Ovary (tissue), 9 donors: ENCODE data around the gene PXMP4. TPM values are rescaled to one million over a fixed set of nuclear protein-coding genes. Genes with fewer than 3 reads are reported as not detected.

Experiments used
- DNase-seq, 5 donors: peaks; one replicate each; pipeline ENCODE4 v3.0.0-alpha.2; 2019 to 2020
- H3K27ac ChIP-seq, 2 donors: fragments of 200-600 bp; one replicate each; pipeline versions ENCODE4 v1.5.1 to v1.8.0; 2019 to 2022
- H3K27me3 ChIP-seq: fragments of 200-600 bp; one replicate; pipeline ENCODE4 v1.8.0; 2022
- H3K36me3 ChIP-seq: fragments of 200-600 bp; sonication (generic); one replicate; pipeline ENCODE4 v1.5.1; 2019
- H3K4me1 ChIP-seq: one replicate; pipeline ENCODE4 v1.8.1; 2013; ENCODE audit warnings: mild to moderate bottlenecking, moderate library complexity; ENCODE audit not compliant: insufficient read depth
- H3K4me3 ChIP-seq: fragments of 200-600 bp; sonication (generic); one replicate; pipeline ENCODE4 v1.5.1; 2017
- H3K9me3 ChIP-seq, 2 donors: fragments of 200-600 bp in 1 of 2; sonication (generic) in 1 of 2; one replicate each; pipeline versions ENCODE4 v1.5.1 to v1.8.1; 2013 to 2019; ENCODE audit warnings: mild to moderate bottlenecking in 1 of 2, moderate library complexity in 1 of 2
- EP300 ChIP-seq: sonication (generic); formaldehyde crosslinking; IDR thresholded peaks from one replicate; pipeline ENCODE4 v1.6.1; 2017; ENCODE audit warnings: antibody characterized with exemption
- POLR2A ChIP-seq: fragments of 450-650 bp; IDR thresholded peaks from one replicate; pipeline ENCODE4 v1.6.1; 2017; ENCODE audit warnings: antibody characterized with exemption, mild to moderate bottlenecking, moderate library complexity
- WGBS, 3 donors: extraction: QIAGEN DNeasy Blood & Tissue Kit in 1 of 3; methylation state at CpG; one replicate each; pipeline versions ENCODE4 v1.1.5 to v1.1.7; 2013 to 2017; 5-methylcytosine and 5-hydroxymethylcytosine counted together
- intact Hi-C, 4 donors: fragments of 100-400 bp; cut with DNase I; formaldehyde crosslinking; loops; one replicate each; pipeline versions ENCODE4 v1.11.0 to v1.15.1; 2022 to 2023
- polyA plus RNA-seq, 2 donors: library from polyadenylated mRNA; stranded (reverse); fragments of 200-250 nt in 1 of 2; fragments of 350-450 nt in 1 of 2; fragmentation: Illumina TruSeq in 1 of 2; extraction: RNeasy Lipid Tissue Mini Kit (QIAGEN cat#74804) in 1 of 2; gene quantifications; one replicate each; pipeline ENCODE4 v1.2.3, GENCODE V29; 2013 to 2014
- total RNA-seq, 7 donors: library from RNA; depleted of rRNA in 2 of 7; stranded (reverse); fragments of >200 nt in 2 of 7; fragmentation: NEBNext Ultra II Directional in 3 of 7; extraction: Animal tissue kit (Norgen Biotek cat#: 25700) in 3 of 7; gene quantifications; one replicate each; pipeline versions ENCODE4 v1.1.0 to v1.2.4, GENCODE V29; 2016 to 2023
- TF ChIP-seq, protein P1 (sequence below), 3 donors: fragments of 450-650 bp in 2 of 3; fragments of 200-600 bp in 1 of 3; IDR thresholded peaks; one replicate each; pipeline versions ENCODE4 v1.5.1 to v1.8.0; 2016 to 2022; ENCODE audit warnings: antibody characterized with exemption in 3 of 3, mild to moderate bottlenecking in 1 of 3
- donor health status: DM: no; HTN: no; CAD: no; lungs with moderate emphysema.
- donor health status: DM: no; HTN: no; CAD: no.
- donor health status: Bipolar disorder and iron deficiency.
- donor health status: DM: yes; HTN: yes; CAD: no.
- donor health status: DM: no; HTN: no; CAD: no.
- donor health status: DM: yes; HTN: yes; CAD: no.

The PXMP4 gene
- total and polyA plus RNA-seq, 9 donors = 3.4 to 15.1 (median 10.3) TPM

DNA sequence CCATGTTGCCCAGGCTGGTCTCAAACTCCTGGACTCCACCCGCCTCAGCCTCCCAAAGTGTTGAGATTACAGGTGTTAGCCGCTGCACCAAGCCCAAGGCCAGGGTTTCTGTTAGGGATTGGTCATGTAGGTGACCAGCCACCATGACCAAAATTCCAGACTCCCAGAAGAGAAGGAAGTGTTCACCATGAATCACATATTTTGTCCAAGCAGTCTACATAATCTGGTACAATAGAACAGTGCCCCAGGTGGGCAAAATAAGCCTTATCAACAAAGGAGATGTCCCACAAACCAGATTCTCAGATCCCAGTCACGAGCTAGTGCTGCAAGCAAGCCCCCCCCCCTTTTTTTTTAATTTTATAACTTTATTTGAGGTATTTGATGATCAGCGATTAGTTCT lies 31.7 kb upstream of the PXMP4 start:
- Histone ChIP-seq H3K36me3 (no peaks in the 10 kb centered on the region), H3K4me3 (no peak overlapping the region), H3K4me1 (no peaks in the 10 kb centered on the region), H3K27me3 (no peaks in the 10 kb centered on the region), H3K27ac (no peak overlapping the region), H3K9me3 (no peaks in the 10 kb centered on the region)
- 95 to 97% (median 96%) methylated on average over 4 of the region's 4 CpGs for WGBS, 3 donors
- DNase-seq = no peak
- intact Hi-C loops = no loop called here
- no peak for TF ChIP-seq POLR2A
- TF ChIP-seq EP300 = no peak
- TF ChIP-seq, protein P1, sequence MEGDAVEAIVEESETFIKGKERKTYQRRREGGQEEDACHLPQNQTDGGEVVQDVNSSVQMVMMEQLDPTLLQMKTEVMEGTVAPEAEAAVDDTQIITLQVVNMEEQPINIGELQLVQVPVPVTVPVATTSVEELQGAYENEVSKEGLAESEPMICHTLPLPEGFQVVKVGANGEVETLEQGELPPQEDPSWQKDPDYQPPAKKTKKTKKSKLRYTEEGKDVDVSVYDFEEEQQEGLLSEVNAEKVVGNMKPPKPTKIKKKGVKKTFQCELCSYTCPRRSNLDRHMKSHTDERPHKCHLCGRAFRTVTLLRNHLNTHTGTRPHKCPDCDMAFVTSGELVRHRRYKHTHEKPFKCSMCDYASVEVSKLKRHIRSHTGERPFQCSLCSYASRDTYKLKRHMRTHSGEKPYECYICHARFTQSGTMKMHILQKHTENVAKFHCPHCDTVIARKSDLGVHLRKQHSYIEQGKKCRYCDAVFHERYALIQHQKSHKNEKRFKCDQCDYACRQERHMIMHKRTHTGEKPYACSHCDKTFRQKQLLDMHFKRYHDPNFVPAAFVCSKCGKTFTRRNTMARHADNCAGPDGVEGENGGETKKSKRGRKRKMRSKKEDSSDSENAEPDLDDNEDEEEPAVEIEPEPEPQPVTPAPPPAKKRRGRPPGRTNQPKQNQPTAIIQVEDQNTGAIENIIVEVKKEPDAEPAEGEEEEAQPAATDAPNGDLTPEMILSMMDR (IDR thresholded peaks at IDR 0.05) = no peak

DNA sequence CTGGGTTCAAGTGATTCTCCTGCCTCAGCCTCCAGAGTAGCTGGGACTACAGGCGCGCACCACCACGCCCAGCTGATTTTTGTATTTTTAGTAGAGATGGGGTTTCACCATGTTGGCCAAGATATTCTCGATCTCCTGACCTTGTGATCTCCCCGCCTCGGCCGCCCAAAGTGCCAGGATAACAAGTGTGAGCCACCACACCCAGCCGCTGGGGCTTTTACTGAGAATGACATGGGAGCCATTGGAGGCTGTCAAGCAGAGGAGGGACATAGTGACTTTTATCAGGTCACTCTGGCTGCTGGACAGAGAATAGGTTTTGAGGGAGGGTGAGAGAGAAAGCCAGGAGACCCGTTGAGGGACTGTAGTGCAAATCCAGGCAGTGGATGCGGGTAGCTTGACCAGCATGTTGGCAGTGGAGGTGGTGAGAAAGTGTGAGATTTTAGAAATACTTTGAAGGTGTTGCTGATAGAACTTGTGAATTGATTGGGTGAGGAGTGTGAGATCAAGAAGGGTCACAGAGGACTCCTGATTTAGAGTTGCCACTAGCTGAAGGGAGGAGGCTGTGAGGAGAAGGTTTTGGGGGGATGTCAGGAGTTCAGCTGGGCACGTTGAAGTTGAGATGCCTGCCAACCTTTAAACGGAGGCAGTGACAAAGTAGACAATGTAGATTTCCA lies 26.4 kb upstream of the PXMP4 start:
- intact Hi-C loops = no loop called here

DNA sequence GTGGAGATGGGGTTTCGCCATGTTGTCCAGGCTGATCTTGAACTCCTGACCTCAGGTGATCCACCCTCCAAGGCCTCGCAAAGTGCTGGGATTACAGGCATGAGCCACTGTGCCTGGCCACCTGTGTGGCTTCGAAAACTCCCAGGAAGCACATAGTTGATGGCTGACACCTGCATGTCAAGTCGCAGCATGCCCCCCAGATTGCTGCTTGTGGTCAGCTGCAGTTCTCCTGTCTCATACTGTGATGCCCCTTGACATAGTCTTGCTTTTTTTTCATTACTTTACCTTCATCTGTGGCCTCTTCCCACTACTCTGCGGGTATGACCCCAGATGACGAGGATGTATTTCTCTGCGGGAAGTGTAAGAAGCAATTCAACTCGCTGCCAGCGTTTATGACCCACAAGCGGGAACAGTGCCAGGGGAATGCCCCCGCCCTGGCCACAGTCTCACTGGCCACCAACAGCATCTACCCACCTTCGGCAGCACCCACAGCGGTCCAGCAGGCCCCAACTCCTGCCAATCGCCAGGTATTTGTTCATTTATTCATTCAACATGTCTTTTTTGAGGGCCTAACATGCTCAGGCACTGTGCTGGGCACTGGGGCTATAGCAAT lies 24.8 kb upstream of the PXMP4 start:
- 93 to 94% (median 94%) methylated on average over 14 of the region's 14 CpGs for WGBS, 3 donors

More for the DNA sequence above, 26.4 kb upstream of the PXMP4 start:
- Histone ChIP-seq H3K9me3 (no peaks in the 10 kb centered on the region), H3K4me1 (no peaks in the 10 kb centered on the region), H3K27me3 (no peaks in the 10 kb centered on the region), H3K36me3 (no peaks in the 10 kb centered on the region), H3K4me3 (no peak overlapping the region), H3K27ac (no peak overlapping the region)
- WGBS, 3 donors = 91 to 92% (median 92%) methylated on average over 12 of the region's 12 CpGs
- no peak for DNase-seq
- TF ChIP-seq POLR2A = no peak
- TF ChIP-seq EP300 = no peak
- TF ChIP-seq, protein P1 (IDR thresholded peaks at IDR 0.05) = no peak

DNA sequence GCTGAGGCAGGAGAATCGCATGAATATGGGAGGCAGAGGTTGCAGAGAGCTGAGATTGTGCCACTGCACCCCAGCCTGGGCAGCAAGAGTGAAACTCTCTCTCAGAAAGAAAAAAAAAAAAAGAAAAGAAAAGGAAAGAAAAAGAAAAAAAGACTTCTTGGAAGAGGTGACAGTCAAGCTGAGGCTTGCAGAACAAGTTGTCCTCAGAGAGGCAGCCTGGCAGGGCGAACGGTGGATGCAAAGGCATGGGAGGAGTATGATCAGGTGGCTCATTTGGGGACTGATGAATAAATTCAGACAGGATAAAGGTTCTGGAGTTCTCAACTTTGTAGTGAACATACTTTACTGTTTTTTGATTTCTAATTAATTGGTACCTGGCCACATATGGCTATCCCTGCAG lies 24.1 kb upstream of the PXMP4 start:
- intact Hi-C loops = no loop called here
- H3K27ac ChIP-seq = no peak overlapping the region
- DNase-seq = no peak
- 91 to 96% (median 94%) methylated on average over 3 of the region's 3 CpGs for WGBS, 3 donors
- no peaks in the 10 kb centered on the region for H3K27me3 ChIP-seq
- no peak overlapping the region for H3K4me3 ChIP-seq
- TF ChIP-seq EP300 = no peak
- TF ChIP-seq, protein P1 (IDR thresholded peaks at IDR 0.05) = no peak
- no peak for TF ChIP-seq POLR2A
- no peaks in the 10 kb centered on the region for H3K9me3 ChIP-seq
- no peaks in the 10 kb centered on the region for H3K4me1 ChIP-seq
- no peaks in the 10 kb centered on the region for H3K36me3 ChIP-seq

More for the DNA sequence above, 24.8 kb upstream of the PXMP4 start:
- Histone ChIP-seq H3K36me3 (no peaks in the 10 kb centered on the region), H3K4me1 (no peaks in the 10 kb centered on the region), H3K4me3 (no peak overlapping the region), H3K9me3 (no peaks in the 10 kb centered on the region), H3K27ac (no peak overlapping the region), H3K27me3 (no peaks in the 10 kb centered on the region)
- TF ChIP-seq POLR2A = no peak
- no peak for TF ChIP-seq EP300
- TF ChIP-seq, protein P1 (IDR thresholded peaks at IDR 0.05) = no peak
- no peak for DNase-seq
- intact Hi-C loops = no loop called here
